SJSA1 (cell line): ENCODE measurements around the gene RGL2. TPM values are rescaled to one million over a fixed set of nuclear protein-coding genes. Genes with fewer than 3 reads are reported as not detected.
A peak's percentile ranks its signal among the peaks of the same experiment; 100 is the strongest.

ENCODE experiments used
- DNase-seq, 2 experiments: peaks; one replicate each; pipeline ENCODE4 v3.0.0-alpha.2; 2015 to 2020; ENCODE audit warnings: low spot score in 2 of 2, low read depth in 1 of 2
- H3K27ac ChIP-seq: fragments of 250-450 bp; sonication (Bioruptor Pico); 2 replicates; pipeline ENCODE4 v1.5.1; 2020; ENCODE audit warnings: mild to moderate bottlenecking, moderate library complexity
- H3K27me3 ChIP-seq: fragments of 250-450 bp; sonication (Bioruptor Pico); replicated peaks from 2 replicates; pipeline ENCODE4 v1.5.1; 2020; ENCODE audit warnings: mild to moderate bottlenecking, moderate library complexity
- H3K36me3 ChIP-seq: fragments of 250-450 bp; sonication (Bioruptor Pico); 2 replicates; pipeline ENCODE4 v1.5.1; 2020; ENCODE audit warnings: mild to moderate bottlenecking
- H3K4me1 ChIP-seq: fragments of 250-450 bp; sonication (Bioruptor Pico); replicated peaks from 2 replicates; pipeline ENCODE4 v1.6.1; 2021; ENCODE audit warnings: mild to moderate bottlenecking
- H3K4me3 ChIP-seq: fragments of 250-450 bp; sonication (Bioruptor Pico); 2 replicates; pipeline ENCODE4 v1.5.1; 2020; ENCODE audit warnings: mild to moderate bottlenecking
- H3K9me3 ChIP-seq: fragments of 250-450 bp; sonication (Bioruptor Pico); replicated peaks from 2 replicates; pipeline ENCODE4 v1.5.1; 2020; ENCODE audit warnings: mild to moderate bottlenecking
- total RNA-seq: library from RNA; depleted of rRNA; stranded (reverse); fragments of >200 nt; shearing (Covaris generic); gene quantifications from 2 replicates; pipeline ENCODE4 v1.2.3, GENCODE V29; 2014

RGL2 gene
- total RNA-seq, 1 experiment from 2014 or later, result 24.5 TPM

DNA sequence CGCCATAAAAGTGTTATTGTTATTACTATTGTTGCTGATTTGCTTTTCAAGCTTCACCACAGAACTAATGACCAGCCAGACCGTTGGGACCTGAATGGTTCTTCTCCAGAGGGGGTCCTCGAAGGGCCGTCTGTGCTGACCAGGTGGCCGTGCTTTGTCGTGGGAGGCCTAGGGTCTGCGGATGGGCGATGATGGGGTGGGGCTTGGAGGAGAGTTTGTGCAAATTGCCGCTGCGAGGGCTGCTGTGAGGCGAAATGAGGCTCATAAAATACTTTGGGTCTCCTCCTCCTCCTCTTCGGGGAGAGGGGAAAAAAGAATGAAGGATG lies 24.8 kb upstream of the RGL2 start:
- H3K27ac ChIP-seq, result no peak overlapping the region
- peaks cover 35% of the 10 kb centered on the region for H3K4me1 ChIP-seq
- peaks cover 31% of the 10 kb centered on the region for H3K36me3 ChIP-seq
- peak overlapping the region; percentile 50 for H3K4me3 ChIP-seq
- no peaks in the 10 kb centered on the region for H3K27me3 ChIP-seq
- DNase-seq, result no peak
- H3K9me3 ChIP-seq, result no peaks in the 10 kb centered on the region

GRCh38 chr6:33321227-33321626 lies 22.5 kb upstream of the RGL2 start:
- H3K36me3 ChIP-seq, result peaks cover 44% of the 10 kb centered on the region
- DNase-seq, result no peak
- no peak overlapping the region for H3K27ac ChIP-seq
- H3K4me3 ChIP-seq, result no peak overlapping the region
- no peaks in the 10 kb centered on the region for H3K27me3 ChIP-seq
- H3K9me3 ChIP-seq, result no peaks in the 10 kb centered on the region
- H3K4me1 ChIP-seq, result peaks cover 41% of the 10 kb centered on the region

DNA sequence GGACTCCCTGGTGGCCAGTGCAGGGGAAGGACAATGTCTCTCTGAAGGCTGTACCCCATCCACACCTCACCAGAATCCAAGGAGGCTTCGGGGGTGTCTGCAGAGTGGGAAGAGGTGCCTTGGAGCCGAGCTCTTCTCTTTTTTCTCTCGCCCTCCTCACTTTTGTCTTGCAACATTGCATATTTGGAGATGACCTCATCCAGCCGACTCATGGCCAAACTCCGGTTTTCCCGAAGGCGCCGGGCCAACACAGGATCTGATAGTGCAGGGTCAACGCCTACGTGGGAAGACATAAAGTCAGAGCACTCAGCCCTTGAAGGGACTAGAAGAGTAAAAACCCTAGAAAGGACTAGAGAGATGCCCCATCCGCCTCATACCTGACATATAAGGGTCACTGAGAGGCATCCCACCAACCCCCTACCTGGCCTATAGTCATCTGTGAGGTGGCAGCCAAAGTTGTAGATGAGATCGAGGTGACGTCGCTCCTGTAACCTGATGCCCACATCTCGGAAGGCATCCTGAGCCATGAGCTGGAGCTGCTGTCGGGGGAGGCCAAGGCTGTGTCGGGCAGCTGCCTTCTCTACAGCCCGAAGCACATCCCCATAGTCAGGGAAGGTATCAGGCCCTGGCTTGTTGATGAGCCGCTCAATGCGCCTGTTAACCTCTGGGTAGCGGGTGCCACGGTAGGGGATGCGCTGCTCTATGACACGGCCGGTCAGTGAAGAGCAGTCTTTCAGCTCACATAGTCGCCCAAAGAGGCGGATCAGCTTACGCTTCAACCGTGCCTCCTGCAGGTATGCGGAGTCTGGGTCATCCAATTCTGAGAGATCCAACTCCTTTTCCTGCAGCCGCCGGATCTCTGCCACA lies 21.8 kb upstream of the RGL2 start:
- H3K9me3 ChIP-seq, result no peaks in the 10 kb centered on the region
- no peak overlapping the region for H3K4me3 ChIP-seq
- H3K27ac ChIP-seq, result 0 out of 2 replicates have a peak overlapping the region, but pooled peaks have one; percentile 14
- H3K27me3 ChIP-seq, result no peaks in the 10 kb centered on the region
- peaks cover 41% of the 10 kb centered on the region for H3K4me1 ChIP-seq
- DNase-seq, result no peak
- peaks cover 44% of the 10 kb centered on the region for H3K36me3 ChIP-seq

GRCh38 chr6:33319939-33320314 lies 21.2 kb upstream of the RGL2 start:
- Histone ChIP-seq H3K27me3 (no peaks in the 10 kb centered on the region), H3K4me3 (no peak overlapping the region), H3K36me3 (peaks cover 44% of the 10 kb centered on the region), H3K27ac (no peak overlapping the region), H3K4me1 (peaks cover 43% of the 10 kb centered on the region), H3K9me3 (no peaks in the 10 kb centered on the region)
- no peak for DNase-seq

DNA sequence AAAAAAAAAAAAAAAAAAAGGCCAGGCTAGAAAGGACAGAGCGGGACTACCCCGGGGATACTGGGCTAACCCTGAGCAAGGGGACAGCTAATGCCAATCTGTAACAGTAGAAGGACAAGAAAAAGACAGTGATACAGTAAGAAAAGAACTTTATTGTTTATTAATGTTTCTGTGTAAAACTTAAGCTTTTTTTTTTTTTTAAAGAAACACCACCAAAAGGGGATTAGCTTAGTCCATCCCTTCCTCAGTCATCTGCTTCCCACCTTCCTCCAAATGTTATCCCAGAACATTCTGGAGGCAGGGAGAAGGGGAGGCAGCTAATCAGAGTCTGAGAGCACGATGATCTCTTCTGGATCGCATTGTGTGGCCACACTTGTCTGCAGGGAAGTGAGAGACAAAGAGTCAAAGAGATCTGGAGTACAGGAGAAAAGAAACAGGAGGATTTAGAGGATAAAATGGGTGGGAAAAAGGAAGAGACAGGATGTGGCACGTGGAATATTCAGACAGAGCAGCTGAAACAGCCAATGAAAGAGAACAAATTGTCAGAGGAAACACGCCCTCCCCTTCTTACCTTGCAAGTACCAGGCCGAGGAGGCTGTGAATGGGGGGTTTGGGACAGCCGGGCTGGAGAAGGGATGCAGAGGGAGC lies 19.8 kb upstream of the RGL2 start:
- Histone ChIP-seq H3K27me3 (no peaks in the 10 kb centered on the region), H3K36me3 (peaks cover 47% of the 10 kb centered on the region), H3K4me1 (peaks cover 44% of the 10 kb centered on the region), H3K4me3 (no peak overlapping the region; the same call in 1 of the 2 replicates), H3K27ac (no peak overlapping the region), H3K9me3 (no peaks in the 10 kb centered on the region)
- DNase-seq, result no peak

DNA sequence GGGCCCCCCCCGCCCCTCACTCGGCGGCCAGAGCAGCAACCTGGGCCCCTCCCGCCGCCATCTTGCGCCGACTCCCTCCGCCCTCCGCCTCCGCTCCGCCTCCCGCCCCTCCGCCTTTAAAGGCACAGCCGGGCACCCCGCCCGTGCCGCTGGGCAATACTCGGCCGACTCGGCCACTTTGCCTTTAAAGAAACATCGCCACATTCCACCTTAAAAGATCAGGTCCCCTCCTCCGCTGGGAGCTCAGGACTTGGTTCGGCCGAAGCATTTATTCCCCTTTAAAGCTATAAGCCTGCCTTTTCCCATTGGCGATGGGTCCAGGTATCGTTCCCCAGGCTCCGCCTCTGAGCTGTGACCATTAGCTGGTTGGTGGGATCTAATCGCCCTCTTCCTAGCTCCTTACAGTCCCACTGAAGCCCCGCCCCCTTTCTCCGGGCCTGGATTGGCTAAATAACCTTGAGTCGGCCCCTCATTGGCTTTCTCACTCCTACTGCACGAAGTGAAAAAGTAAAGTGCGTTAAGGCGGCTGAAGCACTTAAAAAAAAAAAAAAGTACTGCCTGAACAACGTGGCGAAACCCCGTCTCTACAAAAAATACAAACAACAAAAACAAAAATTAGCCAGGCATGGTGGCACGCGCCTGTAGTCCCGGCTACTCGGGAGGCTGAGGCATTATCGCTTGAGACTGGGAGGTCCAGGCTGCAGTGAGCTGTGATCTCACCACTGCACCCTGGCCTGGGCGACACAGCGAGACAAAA lies 19.1 kb upstream of the RGL2 start, which contains the start of gene ZBTB22:
Gene ZBTB22, minus strand, starts transcription at position 76 of the 757 bp plus-strand sequence. CDS start 828 bp downstream, outside the sequence.
- Histone ChIP-seq H3K36me3 (peaks cover 48% of the 10 kb centered on the region), H3K27me3 (no peaks in the 10 kb centered on the region), H3K4me3 (peak within 1 kb of the TSS; percentile 52), H3K4me1 (peaks cover 40% of the 10 kb centered on the region), H3K27ac (no peak within 1 kb of the TSS), H3K9me3 (no peaks in the 10 kb centered on the region)
- DNase-seq, result peak; percentile 98 to 99

DNA sequence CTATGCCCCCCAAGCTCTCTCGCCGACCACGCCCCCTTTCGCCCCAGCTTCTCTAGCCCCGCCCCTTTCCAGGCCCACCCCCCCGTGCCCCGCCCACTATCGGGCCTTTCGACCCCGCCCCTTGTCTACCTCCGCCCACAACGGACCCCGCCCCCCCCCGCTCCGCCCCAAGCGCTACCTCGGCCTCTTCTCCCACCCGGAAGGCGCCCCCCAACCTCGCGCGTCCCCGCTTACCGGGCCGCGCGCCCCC lies 18.6 kb upstream of the RGL2 start:
- H3K4me3 ChIP-seq, result peak overlapping the region; percentile 52
- no peak overlapping the region for H3K27ac ChIP-seq
- H3K9me3 ChIP-seq, result no peaks in the 10 kb centered on the region
- H3K36me3 ChIP-seq, result peaks cover 51% of the 10 kb centered on the region
- H3K27me3 ChIP-seq, result no peaks in the 10 kb centered on the region
- DNase-seq, result no peak
- peaks cover 44% of the 10 kb centered on the region for H3K4me1 ChIP-seq

- Histone ChIP-seq H3K27me3 (no peaks in the 10 kb centered on the region), H3K27ac (no peak overlapping the region), H3K9me3 (no peaks in the 10 kb centered on the region), H3K36me3 (peaks cover 52% of the 10 kb centered on the region), H3K4me1 (peaks cover 46% of the 10 kb centered on the region), H3K4me3 (peak overlapping the region; percentile 52)
- no peak for DNase-seq
Measured at GRCh38 chr6:33316603-33317418, 18.1 kb upstream of the RGL2 start.

- peaks cover 38% of the 10 kb centered on the region for H3K4me1 ChIP-seq
- H3K4me3 ChIP-seq, result no peak overlapping the region
- no peaks in the 10 kb centered on the region for H3K27me3 ChIP-seq
- DNase-seq, result no peak
- peaks cover 46% of the 10 kb centered on the region for H3K36me3 ChIP-seq
- no peak overlapping the region for H3K27ac ChIP-seq
- H3K9me3 ChIP-seq, result no peaks in the 10 kb centered on the region
Measured at GRCh38 chr6:33315793-33316602, 17.3 kb upstream of the RGL2 start.

DNA sequence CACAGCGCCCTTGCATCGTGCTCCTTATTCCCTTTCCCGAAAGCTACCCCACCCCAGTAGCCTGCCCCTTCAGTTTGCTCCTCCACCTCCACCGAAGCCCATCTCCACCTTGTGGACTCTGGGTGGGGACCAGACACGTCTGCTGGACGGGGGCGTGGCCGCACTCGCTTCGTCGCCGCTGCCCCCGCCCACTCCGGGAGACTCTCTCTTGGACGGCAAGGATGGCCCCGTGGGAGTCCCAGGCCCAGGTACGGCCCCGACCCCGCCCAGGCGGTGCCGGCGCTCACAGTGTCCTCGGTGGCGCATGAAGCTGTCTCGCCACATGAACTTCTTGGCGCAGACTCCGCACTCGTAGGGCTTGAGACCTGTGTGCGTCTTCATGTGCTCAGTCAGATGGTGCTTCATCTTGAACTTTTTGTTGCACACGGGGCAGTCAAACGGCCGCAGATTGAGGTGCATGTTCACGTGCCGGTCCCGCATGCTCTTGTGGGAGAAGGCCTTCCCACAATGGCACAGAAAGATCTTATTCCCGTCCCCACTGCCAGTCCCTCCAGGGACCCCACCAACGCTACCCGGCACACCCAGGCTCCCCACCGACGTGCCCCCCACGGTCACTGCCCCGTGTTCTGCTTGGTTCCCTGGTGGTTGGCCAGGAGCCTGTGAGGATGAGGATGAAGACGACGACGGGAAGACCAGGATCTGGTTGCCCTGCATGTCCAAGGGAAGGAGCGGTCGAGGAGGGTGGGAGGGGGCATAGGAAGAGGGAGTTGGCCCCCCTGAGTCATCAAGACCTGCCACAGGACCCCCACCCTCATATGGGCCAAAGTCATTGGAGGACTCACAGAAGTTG lies 16.4 kb upstream of the RGL2 start:
- DNase-seq, result no peak

DNA sequence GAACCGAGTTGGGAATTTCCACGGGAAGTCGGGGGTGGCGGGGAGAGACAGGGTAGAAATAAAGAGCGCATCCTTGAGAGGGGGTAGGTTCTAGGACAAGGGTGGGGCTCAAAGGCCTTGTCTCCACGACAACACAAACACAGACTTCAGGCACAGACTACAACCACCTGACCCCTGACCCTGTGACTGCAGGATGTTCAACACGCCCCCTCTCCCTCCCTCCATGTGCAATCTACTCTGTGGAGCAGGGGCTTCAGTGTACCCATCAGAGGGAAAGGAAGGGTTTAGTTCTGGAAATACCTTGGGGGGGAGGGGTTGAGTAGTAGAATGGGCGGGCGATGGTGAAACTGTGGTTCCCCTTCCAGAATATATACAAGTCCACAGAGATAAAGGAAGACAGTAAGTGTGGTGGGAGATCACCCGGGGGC lies 15.8 kb upstream of the RGL2 start:
- Histone ChIP-seq H3K36me3 (peaks cover 42% of the 10 kb centered on the region), H3K27me3 (no peaks in the 10 kb centered on the region), H3K9me3 (no peaks in the 10 kb centered on the region), H3K27ac (peak overlapping the region; percentile 84), H3K4me1 (peaks cover 29% of the 10 kb centered on the region), H3K4me3 (peak overlapping the region; percentile 69)
- peak; percentile 69 to 74 for DNase-seq

More for the DNA sequence above, 16.4 kb upstream of the RGL2 start:
- Histone ChIP-seq H3K9me3 (no peaks in the 10 kb centered on the region), H3K27ac (peak overlapping the region; percentile 84), H3K36me3 (peaks cover 44% of the 10 kb centered on the region), H3K4me3 (peak overlapping the region; percentile 69; the same call in 1 of the 2 replicates), H3K4me1 (peaks cover 30% of the 10 kb centered on the region), H3K27me3 (no peaks in the 10 kb centered on the region)
